K562 (cell line): Measurements from ENCODE around the gene NUFIP1. TPM values are rescaled to one million over a fixed set of nuclear protein-coding genes. Genes with fewer than 3 reads are reported as not detected.

Source experiments
- BCL6 ChIP-seq: fragments of 250-450 bp; sonication (Bioruptor Pico); IDR thresholded peaks from 2 replicates; pipeline ENCODE4 v1.4.0; 2020
- BRD9 ChIP-seq: fragments of 450-650 bp; IDR thresholded peaks from 2 replicates; pipeline ENCODE4 v1.6.1; 2018; ENCODE audit warnings: low read depth; ENCODE audit not compliant: partially characterized antibody
- COPS2 ChIP-seq: fragments of 450-650 bp; conservative IDR thresholded peaks from 2 replicates; pipeline ENCODE4 v1.6.1; 2016; ENCODE audit warnings: mild to moderate bottlenecking, moderate library complexity
- ELF4 ChIP-seq: fragments of 450-650 bp; formaldehyde crosslinking; IDR thresholded peaks from 2 replicates; pipeline ENCODE4 v1.4.0; 2022; ENCODE audit warnings: missing genetic modification characterization
- FOXA1 ChIP-seq: fragments of 450-650 bp; IDR thresholded peaks from 2 replicates; pipeline ENCODE4 v1.6.1; 2016; ENCODE audit warnings: mild to moderate bottlenecking, borderline replicate concordance
- GABPA ChIP-seq: fragments of 200-800 bp; sonication (Bioruptor generic); conservative IDR thresholded peaks from 2 replicates; pipeline ENCODE4 v1.6.1; 2016; ENCODE audit warnings: low read depth, missing genetic modification characterization, missing compliant biosample characterization
- HNRNPUL1 ChIP-seq: fragments of 200-400 bp; formaldehyde crosslinking; IDR thresholded peaks from 2 replicates; pipeline ENCODE4 v1.6.1; 2017; ENCODE audit warnings: low read length
- MAFF ChIP-seq: IDR thresholded peaks from 2 replicates; pipeline ENCODE4 v1.6.1; 2012; ENCODE audit warnings: low read length, improper control_type of control experiment
- MCM3 ChIP-seq: fragments of 450-650 bp; IDR thresholded peaks from 2 replicates; pipeline ENCODE4 v1.6.1; 2016
- NFATC3 ChIP-seq: fragments of 450-650 bp; IDR thresholded peaks from 2 replicates; pipeline ENCODE4 v1.6.1; 2017; ENCODE audit warnings: mild to moderate bottlenecking
- NFE2L1 ChIP-seq: fragments of 450-650 bp; IDR thresholded peaks from 2 replicates; pipeline ENCODE4 v1.6.1; 2016; ENCODE audit warnings: missing genetic modification characterization, low read depth, mild to moderate bottlenecking, missing compliant biosample characterization, moderate library complexity, borderline replicate concordance
- POLR3A ChIP-seq: IDR thresholded peaks from 2 replicates; pipeline ENCODE4 v1.6.1; 2011; ENCODE audit warnings: borderline replicate concordance, mild to moderate bottlenecking, moderate library complexity; ENCODE audit not compliant: insufficient read length, insufficient read depth; ENCODE audit errors: extremely low read depth
- RBM34 ChIP-seq: fragments of 200-400 bp; formaldehyde crosslinking; IDR thresholded peaks from 2 replicates; pipeline ENCODE4 v1.6.1; 2018; ENCODE audit warnings: low read length, borderline replicate concordance; ENCODE audit not compliant: insufficient read depth
- SMAD2 ChIP-seq: fragments of 150-350 bp; IDR thresholded peaks from 2 replicates; pipeline ENCODE4 v1.6.1; 2014; ENCODE audit warnings: low read depth, mild to moderate bottlenecking, low read length
- SMAD3 ChIP-seq: fragments of 450-650 bp; formaldehyde crosslinking; conservative IDR thresholded peaks from 2 replicates; pipeline ENCODE4 v1.4.0; 2020; ENCODE audit warnings: mild to moderate bottlenecking
- SRF ChIP-seq, 2 experiments: fragments of 250-450, 450-650 bp in 1 of 2; sonication (Bioruptor Pico) in 1 of 2; sonication (generic) in 1 of 2; formaldehyde crosslinking; IDR thresholded peaks; 2 replicates each; pipeline versions ENCODE4 v1.5.0 to v1.5.1; 2020 to 2022; ENCODE audit warnings: mild to moderate bottlenecking in 1 of 2, missing genetic modification reagents in 1 of 2
- YBX1 ChIP-seq: fragments of 450-650 bp; IDR thresholded peaks from 2 replicates; pipeline ENCODE4 v1.7.1; 2016; ENCODE audit warnings: mild to moderate bottlenecking
- ZNF785 ChIP-seq: fragments of 250-450 bp; sonication (Bioruptor Pico); IDR thresholded peaks from 2 replicates; pipeline ENCODE4 v1.4.0; 2020; ENCODE audit warnings: mild to moderate bottlenecking
- polyA plus RNA-seq, 8 experiments: library from polyadenylated mRNA; depleted of rRNA in 4 of 8; stranded (reverse) in 5 of 8; unstranded in 3 of 8; fragments of >200 nt; fragmentation: Nextera tagmentation in 2 of 8; fragmentation: Illumina TruSeq in 1 of 8; extraction: Ambion mirVana in 2 of 8; extraction: Trizol in 1 of 8; gene quantifications; 2 replicates each; pipeline versions ENCODE4 v1.2.1 to v1.2.3, GENCODE V29; 2011 to 2014; ENCODE audit warnings: inconsistent platforms in 1 of 8, missing spikeins in 1 of 8
- total RNA-seq, 7 experiments: library from RNA; depleted of rRNA in 6 of 7; stranded (reverse); fragments of >200 nt in 6 of 7; fragmentation: Illumina TruSeq in 2 of 7; extraction: Trizol in 2 of 7; gene quantifications; 2 replicates each; pipeline versions ENCODE4 v1.2.1 to v1.2.3, GENCODE V29; 2011 to 2021; ENCODE audit warnings: low replicate concordance in 1 of 7
- TF ChIP-seq, protein P1 (sequence below): fragments of 450-650 bp; IDR thresholded peaks from 2 replicates; pipeline ENCODE4 v1.6.1; 2016; ENCODE audit warnings: borderline replicate concordance
- TF ChIP-seq, protein P2 (sequence below): IDR thresholded peaks from 2 replicates; pipeline ENCODE4 v1.6.1; 2012; ENCODE audit warnings: low read depth, low read length, improper control_type of control experiment, borderline replicate concordance
- TF ChIP-seq, protein P3 (sequence below): fragments of 250-450 bp; sonication (Bioruptor Pico); IDR thresholded peaks from 2 replicates; pipeline ENCODE4 v1.8.0; 2021; ENCODE audit warnings: moderate library complexity, mild to moderate bottlenecking, inconsistent platforms
- TF ChIP-seq, protein P4 (sequence below): fragments of 250-450 bp; sonication (Bioruptor Pico); IDR thresholded peaks from 2 replicates; pipeline ENCODE4 v1.8.0; 2022; ENCODE audit warnings: moderate library complexity, mild to moderate bottlenecking, inconsistent platforms
- TF ChIP-seq, protein P5 (sequence below): fragments of 450-650 bp; IDR thresholded peaks from 2 replicates; pipeline ENCODE4 v1.6.1; 2017; ENCODE audit warnings: mild to moderate bottlenecking, moderate library complexity

NUFIP1 gene
- total and polyA plus RNA-seq, 9 of the 15 experiments (the other 6 are each of a cell fraction or from before 2014, with no cell fraction given): 2.6 to 9.7 (median 4.1) TPM

DNA sequence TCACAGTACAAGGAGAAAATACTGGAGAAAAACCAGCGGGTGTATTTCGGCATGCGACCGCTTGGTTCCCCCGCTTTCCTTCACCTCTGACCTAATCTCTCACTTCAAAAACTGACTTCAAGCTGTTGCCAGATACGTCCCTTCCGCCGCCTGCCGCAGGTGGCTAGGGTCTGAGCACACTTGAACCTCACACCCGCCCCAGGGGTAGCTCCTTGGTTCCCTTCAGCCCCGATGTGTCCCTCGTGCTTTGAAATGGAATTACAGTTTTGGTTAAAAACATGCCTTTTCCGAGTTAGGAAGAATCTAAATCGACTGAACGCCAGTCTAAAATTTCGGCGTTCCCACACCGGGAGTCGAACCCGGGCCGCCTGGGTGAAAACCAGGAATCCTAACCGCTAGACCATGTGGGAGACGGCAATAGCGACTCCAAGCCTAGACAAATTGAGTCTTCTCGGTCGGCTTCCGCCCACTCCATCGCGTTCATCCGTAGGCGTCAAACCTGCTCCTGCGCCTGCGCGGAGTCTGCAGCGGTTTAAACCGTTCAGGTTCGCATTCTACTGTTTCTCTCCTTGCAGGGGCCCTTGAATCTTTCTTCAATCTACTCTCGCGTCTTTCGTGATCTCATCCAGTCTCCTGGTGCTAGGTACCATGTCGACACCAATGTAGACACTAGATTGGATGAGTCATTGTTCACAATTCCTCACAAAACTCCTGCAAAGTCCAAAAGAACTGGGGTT, 71.5 kb downstream of the NUFIP1 start (continued):
- no peak for TF ChIP-seq BCL6 (CRISPR knock-in tag)
- TF ChIP-seq SMAD2: no peak
- TF ChIP-seq NFE2L1 (tag): no peak
- no peak for TF ChIP-seq ZNF785 (CRISPR knock-in tag)
- TF ChIP-seq, protein P1, sequence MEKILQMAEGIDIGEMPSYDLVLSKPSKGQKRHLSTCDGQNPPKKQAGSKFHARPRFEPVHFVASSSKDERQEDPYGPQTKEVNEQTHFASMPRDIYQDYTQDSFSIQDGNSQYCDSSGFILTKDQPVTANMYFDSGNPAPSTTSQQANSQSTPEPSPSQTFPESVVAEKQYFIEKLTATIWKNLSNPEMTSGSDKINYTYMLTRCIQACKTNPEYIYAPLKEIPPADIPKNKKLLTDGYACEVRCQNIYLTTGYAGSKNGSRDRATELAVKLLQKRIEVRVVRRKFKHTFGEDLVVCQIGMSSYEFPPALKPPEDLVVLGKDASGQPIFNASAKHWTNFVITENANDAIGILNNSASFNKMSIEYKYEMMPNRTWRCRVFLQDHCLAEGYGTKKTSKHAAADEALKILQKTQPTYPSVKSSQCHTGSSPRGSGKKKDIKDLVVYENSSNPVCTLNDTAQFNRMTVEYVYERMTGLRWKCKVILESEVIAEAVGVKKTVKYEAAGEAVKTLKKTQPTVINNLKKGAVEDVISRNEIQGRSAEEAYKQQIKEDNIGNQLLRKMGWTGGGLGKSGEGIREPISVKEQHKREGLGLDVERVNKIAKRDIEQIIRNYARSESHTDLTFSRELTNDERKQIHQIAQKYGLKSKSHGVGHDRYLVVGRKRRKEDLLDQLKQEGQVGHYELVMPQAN: no peak
- no peak for TF ChIP-seq YBX1
- TF ChIP-seq NFATC3: no peak
- TF ChIP-seq HNRNPUL1: no peak
- peak; percentile 61 for TF ChIP-seq GABPA
- TF ChIP-seq, protein P2, sequence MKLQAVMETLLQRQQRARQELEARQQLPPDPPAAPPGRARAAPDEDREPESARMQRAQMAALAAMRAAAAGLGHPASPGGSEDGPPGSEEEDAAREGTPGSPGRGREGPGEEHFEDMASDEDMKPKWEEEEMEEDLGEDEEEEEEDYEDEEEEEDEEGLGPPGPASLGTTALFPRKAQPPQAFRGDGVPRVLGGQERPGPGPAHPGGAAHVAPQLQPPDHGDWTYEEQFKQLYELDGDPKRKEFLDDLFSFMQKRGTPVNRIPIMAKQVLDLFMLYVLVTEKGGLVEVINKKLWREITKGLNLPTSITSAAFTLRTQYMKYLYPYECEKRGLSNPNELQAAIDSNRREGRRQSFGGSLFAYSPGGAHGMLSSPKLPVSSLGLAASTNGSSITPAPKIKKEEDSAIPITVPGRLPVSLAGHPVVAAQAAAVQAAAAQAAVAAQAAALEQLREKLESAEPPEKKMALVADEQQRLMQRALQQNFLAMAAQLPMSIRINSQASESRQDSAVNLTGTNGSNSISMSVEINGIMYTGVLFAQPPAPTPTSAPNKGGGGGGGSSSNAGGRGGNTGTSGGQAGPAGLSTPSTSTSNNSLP: 0 out of 2 replicates have a peak, but pooled peaks have one; percentile 16
- peak; percentile 92 for TF ChIP-seq POLR3A
- no peak for TF ChIP-seq SMAD3 (CRISPR knock-in tag)
- TF ChIP-seq MCM3: no peak
- no peak for TF ChIP-seq MAFF
- no peak for TF ChIP-seq RBM34
- TF ChIP-seq COPS2: no peak
- TF ChIP-seq, protein P3, sequence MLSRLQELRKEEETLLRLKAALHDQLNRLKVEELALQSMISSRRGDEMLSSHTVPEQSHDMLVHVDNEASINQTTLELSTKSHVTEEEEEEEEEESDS (CRISPR knock-in tag): no peak
- TF ChIP-seq, protein P4, sequence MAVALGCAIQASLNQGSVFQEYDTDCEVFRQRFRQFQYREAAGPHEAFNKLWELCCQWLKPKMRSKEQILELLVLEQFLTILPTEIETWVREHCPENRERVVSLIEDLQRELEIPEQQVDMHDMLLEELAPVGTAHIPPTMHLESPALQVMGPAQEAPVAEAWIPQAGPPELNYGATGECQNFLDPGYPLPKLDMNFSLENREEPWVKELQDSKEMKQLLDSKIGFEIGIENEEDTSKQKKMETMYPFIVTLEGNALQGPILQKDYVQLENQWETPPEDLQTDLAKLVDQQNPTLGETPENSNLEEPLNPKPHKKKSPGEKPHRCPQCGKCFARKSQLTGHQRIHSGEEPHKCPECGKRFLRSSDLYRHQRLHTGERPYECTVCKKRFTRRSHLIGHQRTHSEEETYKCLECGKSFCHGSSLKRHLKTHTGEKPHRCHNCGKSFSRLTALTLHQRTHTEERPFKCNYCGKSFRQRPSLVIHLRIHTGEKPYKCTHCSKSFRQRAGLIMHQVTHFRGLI (CRISPR knock-in tag): no peak
- TF ChIP-seq, protein P5, sequence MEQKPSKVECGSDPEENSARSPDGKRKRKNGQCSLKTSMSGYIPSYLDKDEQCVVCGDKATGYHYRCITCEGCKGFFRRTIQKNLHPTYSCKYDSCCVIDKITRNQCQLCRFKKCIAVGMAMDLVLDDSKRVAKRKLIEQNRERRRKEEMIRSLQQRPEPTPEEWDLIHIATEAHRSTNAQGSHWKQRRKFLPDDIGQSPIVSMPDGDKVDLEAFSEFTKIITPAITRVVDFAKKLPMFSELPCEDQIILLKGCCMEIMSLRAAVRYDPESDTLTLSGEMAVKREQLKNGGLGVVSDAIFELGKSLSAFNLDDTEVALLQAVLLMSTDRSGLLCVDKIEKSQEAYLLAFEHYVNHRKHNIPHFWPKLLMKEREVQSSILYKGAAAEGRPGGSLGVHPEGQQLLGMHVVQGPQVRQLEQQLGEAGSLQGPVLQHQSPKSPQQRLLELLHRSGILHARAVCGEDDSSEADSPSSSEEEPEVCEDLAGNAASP: no peak
- no peak for TF ChIP-seq FOXA1
- no peak for TF ChIP-seq ELF4 (CRISPR knock-in tag)
- peak; percentile 97 for TF ChIP-seq BRD9
- TF ChIP-seq SRF (CRISPR knock-in tag; IDR thresholded peaks at IDR 0.05): peak in 1 of 2 experiments; percentile 29; a peak in 1 of 4 replicates
